Activated B cell treated with CpG ODN at 0.5 μM for 24 hours (primary cell): ENCODE measurements around the gene SASH1. TPM values are rescaled to one million over a fixed set of nuclear protein-coding genes. Genes with fewer than 3 reads are reported as not detected.

Experiments used
- ATAC-seq: fragments of 200-7000 bp; cut with Tn5 transposase; one replicate; pipeline ENCODE4 v1.10.0; 2021; ENCODE audit warnings: low read depth, mild to moderate bottlenecking, moderate library complexity
- CTCF ChIA-PET: fragments of 350-600 bp; sonication (Branson Sonifier 250); formaldehyde crosslinking; loops from one replicate; lab custom pipeline; 2021; ENCODE audit warnings: antibody characterized with exemption; lab: Charles Lee
- POLR2A ChIA-PET: fragments of 350-600 bp; sonication (Branson Sonifier 250); formaldehyde crosslinking; loops from one replicate; lab custom pipeline; 2021; ENCODE audit warnings: antibody characterized with exemption; lab: Charles Lee
- DNase-seq: peaks from one replicate; pipeline ENCODE4 v3.0.0; 2022
- H3K27ac Mint-ChIP-seq: one replicate; pipeline ENCODE4 v1.8.0; 2020; ENCODE audit warnings: mixed read lengths
- H3K27me3 Mint-ChIP-seq: one replicate; pipeline ENCODE4 v1.8.0; 2021; ENCODE audit warnings: mixed read lengths
- H3K36me3 Mint-ChIP-seq: one replicate; pipeline ENCODE4 v1.8.0; 2021; ENCODE audit warnings: low read depth, mixed read lengths
- H3K4me1 Mint-ChIP-seq: one replicate; pipeline ENCODE4 v1.8.0; 2021; ENCODE audit warnings: mixed read lengths
- H3K4me3 Mint-ChIP-seq: one replicate; pipeline ENCODE4 v1.8.0; 2020; ENCODE audit warnings: mild to moderate bottlenecking, mixed read lengths
- H3K9me3 Mint-ChIP-seq: one replicate; pipeline ENCODE4 v1.8.0; 2020; ENCODE audit warnings: mixed read lengths
- intact Hi-C: fragments of 100-400 bp; cut with micrococcal nuclease; formaldehyde crosslinking; loops from one replicate; pipeline ENCODE4 v1.15.1; 2024
- total RNA-seq: library from RNA; stranded (reverse); gene quantifications from 2 replicates; pipeline ENCODE4 v1.2.3, GENCODE V29; 2022
- TF ChIP-seq, protein P1 (sequence below): fragments of 200-600 bp; IDR thresholded peaks from one replicate; pipeline ENCODE4 v1.8.0; 2022; ENCODE audit warnings: antibody characterized with exemption, mild to moderate bottlenecking

Gene SASH1
- total RNA-seq, 1 donor from 2014 or later, result 0.49 TPM

DNA sequence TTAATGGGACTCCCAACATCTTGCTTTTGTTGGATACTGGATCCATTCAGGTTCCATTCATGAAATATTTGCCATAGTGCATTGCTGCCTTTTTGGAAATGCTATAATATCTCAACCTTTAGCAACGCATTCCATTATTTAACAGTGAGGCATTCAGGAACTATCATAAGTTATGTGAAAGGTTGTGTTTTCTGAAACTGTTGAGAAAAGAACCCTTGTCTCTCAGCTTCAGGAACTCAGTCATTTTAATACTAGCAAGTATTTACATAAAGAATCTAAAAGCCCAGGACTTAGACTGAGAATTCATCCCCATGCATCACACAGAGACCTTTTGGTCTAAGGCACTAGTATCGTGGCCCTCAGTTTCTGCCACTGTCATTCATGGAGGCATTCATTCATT lies 24.9 kb upstream of the SASH1 start:
- POLR2A ChIA-PET, result interaction anchor here (0.6 kb wide), 1 partner anchor 14 kb away, joined by 3 read pairs; no protein-coding TSS in a partner anchor
- H3K9me3 Mint-ChIP-seq, result no peaks in the 10 kb centered on the region

DNA sequence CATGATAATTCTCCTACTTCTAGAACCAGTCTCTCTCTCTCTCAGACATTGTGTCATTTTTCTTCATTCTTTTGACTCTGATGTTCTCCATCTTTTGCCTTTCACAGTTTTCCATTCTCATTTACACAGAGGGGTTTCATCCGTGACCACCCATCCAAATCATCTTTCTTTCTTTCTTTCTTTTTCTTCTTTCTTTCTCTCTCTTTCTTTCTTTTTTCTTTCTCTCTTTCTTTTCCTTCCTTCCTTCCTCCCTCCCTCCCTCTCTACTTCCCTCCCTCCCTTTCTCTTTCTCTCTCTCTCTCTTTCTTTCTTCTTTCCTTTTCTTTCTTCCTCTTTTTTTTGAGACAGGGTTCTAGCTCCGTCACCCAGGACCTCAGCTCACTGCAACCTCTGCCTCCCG lies 19.9 kb upstream of the SASH1 start:
- H3K9me3 Mint-ChIP-seq, result no peaks in the 10 kb centered on the region
- H3K4me3 Mint-ChIP-seq, result no peak overlapping the region
- intact Hi-C loops, result no loop called here
- H3K36me3 Mint-ChIP-seq, result no peaks in the 10 kb centered on the region
- POLR2A ChIA-PET, result no interaction called here
- DNase-seq (no peak), ATAC-seq (no peak)
- TF ChIP-seq, protein P1, sequence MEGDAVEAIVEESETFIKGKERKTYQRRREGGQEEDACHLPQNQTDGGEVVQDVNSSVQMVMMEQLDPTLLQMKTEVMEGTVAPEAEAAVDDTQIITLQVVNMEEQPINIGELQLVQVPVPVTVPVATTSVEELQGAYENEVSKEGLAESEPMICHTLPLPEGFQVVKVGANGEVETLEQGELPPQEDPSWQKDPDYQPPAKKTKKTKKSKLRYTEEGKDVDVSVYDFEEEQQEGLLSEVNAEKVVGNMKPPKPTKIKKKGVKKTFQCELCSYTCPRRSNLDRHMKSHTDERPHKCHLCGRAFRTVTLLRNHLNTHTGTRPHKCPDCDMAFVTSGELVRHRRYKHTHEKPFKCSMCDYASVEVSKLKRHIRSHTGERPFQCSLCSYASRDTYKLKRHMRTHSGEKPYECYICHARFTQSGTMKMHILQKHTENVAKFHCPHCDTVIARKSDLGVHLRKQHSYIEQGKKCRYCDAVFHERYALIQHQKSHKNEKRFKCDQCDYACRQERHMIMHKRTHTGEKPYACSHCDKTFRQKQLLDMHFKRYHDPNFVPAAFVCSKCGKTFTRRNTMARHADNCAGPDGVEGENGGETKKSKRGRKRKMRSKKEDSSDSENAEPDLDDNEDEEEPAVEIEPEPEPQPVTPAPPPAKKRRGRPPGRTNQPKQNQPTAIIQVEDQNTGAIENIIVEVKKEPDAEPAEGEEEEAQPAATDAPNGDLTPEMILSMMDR, result no peak
- CTCF ChIA-PET, result no interaction called here
- no peaks in the 10 kb centered on the region for H3K4me1 Mint-ChIP-seq
- peaks cover 12% of the 10 kb centered on the region for H3K27me3 Mint-ChIP-seq
- no peak overlapping the region for H3K27ac Mint-ChIP-seq

More for the DNA sequence above, 24.9 kb upstream of the SASH1 start:
- DNase-seq (no peak), ATAC-seq (no peak)
- Mint-ChIP-seq H3K27ac (no peak overlapping the region), H3K36me3 (no peaks in the 10 kb centered on the region), H3K4me1 (no peaks in the 10 kb centered on the region), H3K27me3 (peaks cover 3% of the 10 kb centered on the region), H3K4me3 (no peak overlapping the region)
- TF ChIP-seq, protein P1, result no peak
- intact Hi-C loops, result no loop called here
- CTCF ChIA-PET, result no interaction called here

DNA sequence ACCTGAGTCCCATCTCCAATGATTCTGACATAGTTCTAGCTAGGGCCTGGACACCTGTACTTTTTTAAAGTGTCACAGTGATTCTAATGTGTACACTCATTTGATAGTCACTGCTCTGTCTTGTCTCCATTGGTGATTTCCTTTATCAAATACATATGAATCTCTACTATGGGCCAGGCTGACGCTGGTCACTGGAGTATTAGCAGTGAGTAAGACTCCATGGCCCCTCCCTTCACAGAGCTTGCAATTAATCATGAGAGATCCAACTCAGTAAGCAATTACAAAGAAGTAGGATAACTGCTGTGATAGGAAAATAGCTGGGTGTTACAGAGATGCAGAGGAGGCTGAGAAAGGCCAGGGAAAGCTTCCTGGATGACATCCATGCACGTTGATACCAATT lies 19.3 kb upstream of the SASH1 start:
- H3K36me3 Mint-ChIP-seq, result no peaks in the 10 kb centered on the region
- DNase-seq (no peak), ATAC-seq (no peak)
- no peaks in the 10 kb centered on the region for H3K4me1 Mint-ChIP-seq
- H3K27ac Mint-ChIP-seq, result no peak overlapping the region
- POLR2A ChIA-PET, result no interaction called here
- no peaks in the 10 kb centered on the region for H3K9me3 Mint-ChIP-seq
- H3K27me3 Mint-ChIP-seq, result peaks cover 12% of the 10 kb centered on the region
- intact Hi-C loops, result no loop called here
- H3K4me3 Mint-ChIP-seq, result no peak overlapping the region
- CTCF ChIA-PET, result no interaction called here
- TF ChIP-seq, protein P1, result no peak

DNA sequence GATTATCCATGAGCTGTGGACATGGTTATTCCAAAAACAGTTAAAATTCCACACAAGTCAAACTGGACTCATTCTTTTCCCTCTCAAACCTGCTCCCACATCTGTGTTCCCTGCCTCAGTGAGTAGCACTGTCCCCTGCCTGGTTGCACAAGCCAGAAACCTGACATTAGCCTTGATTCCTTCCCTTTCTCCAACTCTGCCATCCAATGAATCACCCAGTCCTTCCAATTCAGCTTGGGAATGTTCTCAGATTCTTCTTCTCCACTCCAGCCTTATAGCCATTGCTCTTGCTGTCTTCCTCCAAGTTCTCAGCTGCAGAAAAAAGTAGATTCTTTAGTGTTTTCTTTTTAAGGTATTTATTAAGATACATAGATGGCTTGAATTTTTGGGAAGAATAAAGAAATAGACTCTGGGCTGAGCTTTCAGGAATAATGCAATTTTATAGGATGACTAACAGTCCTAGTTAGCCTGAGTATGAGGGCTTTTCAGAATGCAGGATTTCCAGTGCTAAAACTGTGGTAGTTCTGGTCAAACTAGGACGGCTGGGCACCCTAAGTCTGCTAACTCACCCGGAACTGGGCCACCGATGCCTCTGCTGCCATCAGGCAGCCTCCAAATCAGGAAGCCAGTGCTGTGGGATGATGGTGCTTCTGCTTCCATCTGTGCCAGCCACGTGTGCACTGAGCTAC lies 18.2 kb upstream of the SASH1 start:
- POLR2A ChIA-PET, result no interaction called here
- CTCF ChIA-PET, result no interaction called here
- DNase-seq (no peak), ATAC-seq (no peak)
- H3K4me1 Mint-ChIP-seq, result no peaks in the 10 kb centered on the region
- no peaks in the 10 kb centered on the region for H3K9me3 Mint-ChIP-seq
- no peak overlapping the region for H3K4me3 Mint-ChIP-seq
- TF ChIP-seq, protein P1, result no peak
- no peaks in the 10 kb centered on the region for H3K36me3 Mint-ChIP-seq
- peaks cover 13% of the 10 kb centered on the region for H3K27me3 Mint-ChIP-seq
- intact Hi-C loops, result no loop called here
- H3K27ac Mint-ChIP-seq, result no peak overlapping the region

DNA sequence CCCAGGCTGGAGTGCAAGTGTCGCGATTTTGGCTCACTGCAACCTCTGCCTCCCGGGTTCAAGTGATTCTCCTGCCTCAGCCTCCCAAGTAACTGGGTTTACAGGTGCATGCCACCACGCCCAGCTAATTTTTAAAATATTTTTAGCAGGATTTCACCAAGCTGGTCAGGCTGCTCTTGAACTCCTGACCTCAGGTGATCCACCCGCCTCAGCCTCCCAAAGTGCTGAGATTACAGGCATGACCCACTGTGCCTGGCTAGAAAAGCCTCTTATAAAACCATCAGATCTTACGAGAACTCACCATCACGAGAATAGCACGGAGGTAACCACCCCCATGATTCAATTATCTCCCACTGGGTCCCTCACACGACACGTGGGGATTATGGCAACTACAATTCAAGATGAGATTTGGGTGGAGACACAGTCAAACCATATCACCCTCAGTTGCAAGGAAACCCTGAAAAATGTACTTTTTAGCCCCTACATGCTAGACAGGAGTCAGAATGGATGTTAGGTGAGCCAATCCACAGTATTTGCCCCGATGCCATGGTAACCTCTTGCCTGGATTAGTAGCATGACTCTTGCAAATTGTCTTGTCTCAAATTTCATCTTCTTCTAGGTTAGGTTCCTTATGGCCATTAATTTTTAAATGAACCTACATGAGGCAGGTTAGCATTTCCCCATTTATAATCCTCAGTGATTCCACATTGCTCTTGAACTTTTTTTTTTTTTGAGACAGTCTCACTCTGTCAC lies 17.1 kb upstream of the SASH1 start:
- CTCF ChIA-PET, result no interaction called here
- ATAC-seq (no peak), DNase-seq (no peak)
- no peak overlapping the region for H3K4me3 Mint-ChIP-seq
- H3K27ac Mint-ChIP-seq, result no peak overlapping the region
- no peaks in the 10 kb centered on the region for H3K9me3 Mint-ChIP-seq
- H3K4me1 Mint-ChIP-seq, result no peaks in the 10 kb centered on the region
- no peaks in the 10 kb centered on the region for H3K36me3 Mint-ChIP-seq
- H3K27me3 Mint-ChIP-seq, result peaks cover 16% of the 10 kb centered on the region
- intact Hi-C loops, result no loop called here
- TF ChIP-seq, protein P1, result no peak
- POLR2A ChIA-PET, result no interaction called here
